HEK293 (cell line): Measurements from ENCODE around the gene ROBO1.

Experiments
- CTCF ChIA-PET: fragments of 350-600 bp; formaldehyde crosslinking; extraction: SDS; loops from one replicate; lab custom pipeline; 2021; ENCODE audit warnings: antibody characterized with exemption; lab: Yijun Ruan, JAX
- POLR2A ChIA-PET: fragments of 300-600 bp; formaldehyde crosslinking; extraction: SDS; loops from one replicate; lab custom pipeline; 2020; ENCODE audit warnings: antibody characterized with exemption, inconsistent platforms; lab: Yijun Ruan, JAX
- H3K27ac ChIP-seq: fragments of 200-500 bp; sonication (Bioruptor generic); 2 replicates; pipeline ENCODE4 v1.5.1; 2014; ENCODE audit warnings: low read depth, low read length, control low read depth, inconsistent platforms; ENCODE audit errors: extremely low read depth
- H3K36me3 ChIP-seq, 2 experiments: fragments of 200-500 bp in 1 of 2; sonication (Bioruptor generic) in 1 of 2; 1 replicate in 1 of 2; 2 replicates in 1 of 2; pipeline ENCODE4 v1.5.1; 2014 to 2017; ENCODE audit warnings: inconsistent platforms in 2 of 2, low read length in 2 of 2; ENCODE audit not compliant: control insufficient read depth in 2 of 2, insufficient read depth in 1 of 2
- H3K4me1 ChIP-seq: fragments of 200-500 bp; sonication (Bioruptor generic); 2 replicates; pipeline ENCODE4 v1.5.1; 2014; ENCODE audit warnings: mild to moderate bottlenecking, low read length, inconsistent platforms; ENCODE audit not compliant: control insufficient read depth, insufficient read depth
- H3K4me3 ChIP-seq: 2 replicates; pipeline ENCODE4 v1.5.1; 2011; ENCODE audit warnings: low read depth, mild to moderate bottlenecking, control low read depth, low read length, moderate library complexity
- H3K9me3 ChIP-seq: fragments of 200-500 bp; sonication (Bioruptor generic); 2 replicates; pipeline ENCODE4 v1.5.1; 2014; ENCODE audit warnings: low read depth, low read length, inconsistent platforms; ENCODE audit not compliant: control insufficient read depth, insufficient read depth
- FEZF1 ChIP-seq: fragments of 450-650 bp; formaldehyde crosslinking; IDR thresholded peaks from 2 replicates; pipeline ENCODE4 v1.5.1; 2016; ENCODE audit warnings: missing biosample characterization, missing genetic modification characterization
- REPIN1 ChIP-seq: fragments of 450-650 bp; formaldehyde crosslinking; IDR thresholded peaks from 2 replicates; pipeline ENCODE4 v1.5.1; 2017; ENCODE audit warnings: missing biosample characterization, missing genetic modification characterization, low read depth
- SCRT1 ChIP-seq: fragments of 450-650 bp; formaldehyde crosslinking; IDR thresholded peaks from 2 replicates; pipeline ENCODE4 v1.5.1; 2016; ENCODE audit warnings: missing biosample characterization, missing genetic modification characterization, borderline replicate concordance
- TCF7L2 ChIP-seq: IDR thresholded peaks from 2 replicates; pipeline ENCODE4 v1.6.1; 2011; ENCODE audit warnings: low read depth, mild to moderate bottlenecking, inconsistent platforms, low read length, moderate library complexity, borderline replicate concordance
- ZNF133 ChIP-seq: fragments of 450-650 bp; formaldehyde crosslinking; IDR thresholded peaks from 2 replicates; pipeline ENCODE4 v1.5.1; 2016; ENCODE audit warnings: missing biosample characterization, missing genetic modification characterization
- ZNF169 ChIP-seq: fragments of 450-650 bp; formaldehyde crosslinking; IDR thresholded peaks from 2 replicates; pipeline ENCODE4 v1.5.1; 2016; ENCODE audit warnings: missing biosample characterization, missing genetic modification characterization
- ZNF175 ChIP-seq: fragments of 450-650 bp; formaldehyde crosslinking; IDR thresholded peaks from 2 replicates; pipeline ENCODE4 v1.5.1; 2016; ENCODE audit warnings: missing biosample characterization, missing genetic modification characterization
- ZNF311 ChIP-seq: fragments of 450-650 bp; formaldehyde crosslinking; IDR thresholded peaks from 2 replicates; pipeline ENCODE4 v1.5.1; 2017; ENCODE audit warnings: missing biosample characterization, missing genetic modification characterization, borderline replicate concordance
- ZNF670 ChIP-seq: fragments of 450-650 bp; formaldehyde crosslinking; IDR thresholded peaks from 2 replicates; pipeline ENCODE4 v1.5.1; 2016; ENCODE audit warnings: missing biosample characterization, missing genetic modification characterization, low read depth
- ZSCAN23 ChIP-seq: fragments of 450-650 bp; formaldehyde crosslinking; IDR thresholded peaks from 2 replicates; pipeline ENCODE4 v1.5.1; 2016; ENCODE audit warnings: missing biosample characterization, missing genetic modification characterization
- TF ChIP-seq, protein P1 (sequence below): fragments of 450-650 bp; formaldehyde crosslinking; IDR thresholded peaks from 2 replicates; pipeline ENCODE4 v1.5.1; 2016; ENCODE audit warnings: missing biosample characterization, missing genetic modification characterization
- TF ChIP-seq, protein P2 (sequence below): fragments of 450-650 bp; formaldehyde crosslinking; IDR thresholded peaks from 2 replicates; pipeline ENCODE4 v1.5.1; 2017; ENCODE audit warnings: missing biosample characterization, missing genetic modification characterization
- TF ChIP-seq, protein P3 (sequence below): fragments of 450-650 bp; formaldehyde crosslinking; IDR thresholded peaks from 2 replicates; pipeline ENCODE4 v1.5.1; 2016; ENCODE audit warnings: missing biosample characterization, missing genetic modification characterization
- TF ChIP-seq, protein P4 (sequence below): fragments of 450-650 bp; formaldehyde crosslinking; conservative IDR thresholded peaks from 2 replicates; pipeline ENCODE4 v1.5.1; 2016; ENCODE audit warnings: low read depth, missing biosample characterization, missing genetic modification characterization
- TF ChIP-seq, protein P5 (sequence below): fragments of 450-650 bp; formaldehyde crosslinking; IDR thresholded peaks from 2 replicates; pipeline ENCODE4 v1.5.1; 2016; ENCODE audit warnings: missing biosample characterization, missing genetic modification characterization

ROBO1 gene

DNA sequence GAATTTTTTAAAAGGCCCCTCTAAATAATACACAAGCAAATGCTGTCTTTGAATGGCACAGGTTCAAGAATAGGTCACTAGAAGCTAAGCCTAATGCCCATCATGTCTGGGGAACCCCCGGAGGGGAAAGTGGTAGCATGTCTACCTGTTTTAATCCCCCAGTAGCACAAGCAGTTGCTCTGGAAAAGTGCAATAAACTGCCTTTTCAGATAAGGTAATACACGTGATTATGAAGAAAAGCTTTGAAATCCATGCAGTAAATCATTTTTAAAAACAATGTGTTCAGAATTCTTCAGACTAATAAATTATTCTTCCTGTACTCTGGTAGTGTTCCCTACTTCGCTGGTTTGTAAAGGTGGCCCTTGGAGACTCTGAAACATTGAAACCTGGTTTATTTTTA lies 922.2 kb downstream of the ROBO1 start (continued):
- TF ChIP-seq, protein P1, sequence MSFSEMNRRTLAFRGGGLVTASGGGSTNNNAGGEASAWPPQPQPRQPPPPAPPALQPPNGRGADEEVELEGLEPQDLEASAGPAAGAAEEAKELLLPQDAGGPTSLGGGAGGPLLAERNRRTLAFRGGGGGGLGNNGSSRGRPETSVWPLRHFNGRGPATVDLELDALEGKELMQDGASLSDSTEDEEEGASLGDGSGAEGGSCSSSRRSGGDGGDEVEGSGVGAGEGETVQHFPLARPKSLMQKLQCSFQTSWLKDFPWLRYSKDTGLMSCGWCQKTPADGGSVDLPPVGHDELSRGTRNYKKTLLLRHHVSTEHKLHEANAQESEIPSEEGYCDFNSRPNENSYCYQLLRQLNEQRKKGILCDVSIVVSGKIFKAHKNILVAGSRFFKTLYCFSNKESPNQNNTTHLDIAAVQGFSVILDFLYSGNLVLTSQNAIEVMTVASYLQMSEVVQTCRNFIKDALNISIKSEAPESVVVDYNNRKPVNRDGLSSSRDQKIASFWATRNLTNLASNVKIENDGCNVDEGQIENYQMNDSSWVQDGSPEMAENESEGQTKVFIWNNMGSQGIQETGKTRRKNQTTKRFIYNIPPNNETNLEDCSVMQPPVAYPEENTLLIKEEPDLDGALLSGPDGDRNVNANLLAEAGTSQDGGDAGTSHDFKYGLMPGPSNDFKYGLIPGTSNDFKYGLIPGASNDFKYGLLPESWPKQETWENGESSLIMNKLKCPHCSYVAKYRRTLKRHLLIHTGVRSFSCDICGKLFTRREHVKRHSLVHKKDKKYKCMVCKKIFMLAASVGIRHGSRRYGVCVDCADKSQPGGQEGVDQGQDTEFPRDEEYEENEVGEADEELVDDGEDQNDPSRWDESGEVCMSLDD (tag by site-specific recombination), result no peak
- TF ChIP-seq, protein P2, sequence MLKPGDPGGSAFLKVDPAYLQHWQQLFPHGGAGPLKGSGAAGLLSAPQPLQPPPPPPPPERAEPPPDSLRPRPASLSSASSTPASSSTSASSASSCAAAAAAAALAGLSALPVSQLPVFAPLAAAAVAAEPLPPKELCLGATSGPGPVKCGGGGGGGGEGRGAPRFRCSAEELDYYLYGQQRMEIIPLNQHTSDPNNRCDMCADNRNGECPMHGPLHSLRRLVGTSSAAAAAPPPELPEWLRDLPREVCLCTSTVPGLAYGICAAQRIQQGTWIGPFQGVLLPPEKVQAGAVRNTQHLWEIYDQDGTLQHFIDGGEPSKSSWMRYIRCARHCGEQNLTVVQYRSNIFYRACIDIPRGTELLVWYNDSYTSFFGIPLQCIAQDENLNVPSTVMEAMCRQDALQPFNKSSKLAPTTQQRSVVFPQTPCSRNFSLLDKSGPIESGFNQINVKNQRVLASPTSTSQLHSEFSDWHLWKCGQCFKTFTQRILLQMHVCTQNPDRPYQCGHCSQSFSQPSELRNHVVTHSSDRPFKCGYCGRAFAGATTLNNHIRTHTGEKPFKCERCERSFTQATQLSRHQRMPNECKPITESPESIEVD (tag by site-specific recombination), result peak; percentile 58; the same call in 1 of the 2 replicates
- TF ChIP-seq, protein P3, sequence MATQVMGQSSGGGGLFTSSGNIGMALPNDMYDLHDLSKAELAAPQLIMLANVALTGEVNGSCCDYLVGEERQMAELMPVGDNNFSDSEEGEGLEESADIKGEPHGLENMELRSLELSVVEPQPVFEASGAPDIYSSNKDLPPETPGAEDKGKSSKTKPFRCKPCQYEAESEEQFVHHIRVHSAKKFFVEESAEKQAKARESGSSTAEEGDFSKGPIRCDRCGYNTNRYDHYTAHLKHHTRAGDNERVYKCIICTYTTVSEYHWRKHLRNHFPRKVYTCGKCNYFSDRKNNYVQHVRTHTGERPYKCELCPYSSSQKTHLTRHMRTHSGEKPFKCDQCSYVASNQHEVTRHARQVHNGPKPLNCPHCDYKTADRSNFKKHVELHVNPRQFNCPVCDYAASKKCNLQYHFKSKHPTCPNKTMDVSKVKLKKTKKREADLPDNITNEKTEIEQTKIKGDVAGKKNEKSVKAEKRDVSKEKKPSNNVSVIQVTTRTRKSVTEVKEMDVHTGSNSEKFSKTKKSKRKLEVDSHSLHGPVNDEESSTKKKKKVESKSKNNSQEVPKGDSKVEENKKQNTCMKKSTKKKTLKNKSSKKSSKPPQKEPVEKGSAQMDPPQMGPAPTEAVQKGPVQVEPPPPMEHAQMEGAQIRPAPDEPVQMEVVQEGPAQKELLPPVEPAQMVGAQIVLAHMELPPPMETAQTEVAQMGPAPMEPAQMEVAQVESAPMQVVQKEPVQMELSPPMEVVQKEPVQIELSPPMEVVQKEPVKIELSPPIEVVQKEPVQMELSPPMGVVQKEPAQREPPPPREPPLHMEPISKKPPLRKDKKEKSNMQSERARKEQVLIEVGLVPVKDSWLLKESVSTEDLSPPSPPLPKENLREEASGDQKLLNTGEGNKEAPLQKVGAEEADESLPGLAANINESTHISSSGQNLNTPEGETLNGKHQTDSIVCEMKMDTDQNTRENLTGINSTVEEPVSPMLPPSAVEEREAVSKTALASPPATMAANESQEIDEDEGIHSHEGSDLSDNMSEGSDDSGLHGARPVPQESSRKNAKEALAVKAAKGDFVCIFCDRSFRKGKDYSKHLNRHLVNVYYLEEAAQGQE (tag by site-specific recombination), result no peak
- TF ChIP-seq REPIN1 (tag by site-specific recombination) (no peak), TCF7L2 (peak; percentile 50; the same call in 1 of the 2 replicates)
- TF ChIP-seq, all 188 proteins: peak for 4

DNA sequence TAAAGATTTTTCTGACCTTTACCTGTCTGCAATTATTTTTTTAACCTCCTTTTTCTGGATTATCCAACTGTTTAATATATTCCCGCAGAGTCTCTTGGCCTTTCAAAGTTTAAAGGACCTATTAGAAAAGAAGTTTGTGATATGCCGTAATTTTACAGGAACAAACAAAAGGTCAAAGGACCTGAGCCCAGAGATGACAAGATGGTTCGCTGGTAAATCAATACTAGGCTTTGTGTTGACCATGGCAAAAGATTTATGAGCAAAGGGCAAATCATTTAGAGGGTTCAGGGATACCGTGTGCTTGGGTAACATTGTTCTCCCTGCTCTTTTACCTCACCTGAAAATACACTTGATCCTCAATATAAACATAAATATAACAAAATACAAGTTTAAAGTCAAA lies 923.5 kb downstream of the ROBO1 start:
- Histone ChIP-seq H3K4me3 (no peak overlapping the region), H3K4me1 (peaks cover 8% of the 10 kb centered on the region; the same call in 1 of the 2 replicates), H3K27ac (no peak overlapping the region), H3K9me3 (no peaks in the 10 kb centered on the region), H3K36me3 (no peaks in the 10 kb centered on the region)
- CTCF ChIA-PET, result no interaction called here
- POLR2A ChIA-PET, result no interaction called here
- TF ChIP-seq SCRT1 (tag by site-specific recombination) (no peak), ZNF175 (no peak), FEZF1 (tag by site-specific recombination) (no peak), ZNF670 (no peak), ZNF133 (tag by site-specific recombination) (no peak), ZNF169 (tag by site-specific recombination) (no peak), ZNF311 (no peak), ZSCAN23 (no peak)
- TF ChIP-seq, protein P4, sequence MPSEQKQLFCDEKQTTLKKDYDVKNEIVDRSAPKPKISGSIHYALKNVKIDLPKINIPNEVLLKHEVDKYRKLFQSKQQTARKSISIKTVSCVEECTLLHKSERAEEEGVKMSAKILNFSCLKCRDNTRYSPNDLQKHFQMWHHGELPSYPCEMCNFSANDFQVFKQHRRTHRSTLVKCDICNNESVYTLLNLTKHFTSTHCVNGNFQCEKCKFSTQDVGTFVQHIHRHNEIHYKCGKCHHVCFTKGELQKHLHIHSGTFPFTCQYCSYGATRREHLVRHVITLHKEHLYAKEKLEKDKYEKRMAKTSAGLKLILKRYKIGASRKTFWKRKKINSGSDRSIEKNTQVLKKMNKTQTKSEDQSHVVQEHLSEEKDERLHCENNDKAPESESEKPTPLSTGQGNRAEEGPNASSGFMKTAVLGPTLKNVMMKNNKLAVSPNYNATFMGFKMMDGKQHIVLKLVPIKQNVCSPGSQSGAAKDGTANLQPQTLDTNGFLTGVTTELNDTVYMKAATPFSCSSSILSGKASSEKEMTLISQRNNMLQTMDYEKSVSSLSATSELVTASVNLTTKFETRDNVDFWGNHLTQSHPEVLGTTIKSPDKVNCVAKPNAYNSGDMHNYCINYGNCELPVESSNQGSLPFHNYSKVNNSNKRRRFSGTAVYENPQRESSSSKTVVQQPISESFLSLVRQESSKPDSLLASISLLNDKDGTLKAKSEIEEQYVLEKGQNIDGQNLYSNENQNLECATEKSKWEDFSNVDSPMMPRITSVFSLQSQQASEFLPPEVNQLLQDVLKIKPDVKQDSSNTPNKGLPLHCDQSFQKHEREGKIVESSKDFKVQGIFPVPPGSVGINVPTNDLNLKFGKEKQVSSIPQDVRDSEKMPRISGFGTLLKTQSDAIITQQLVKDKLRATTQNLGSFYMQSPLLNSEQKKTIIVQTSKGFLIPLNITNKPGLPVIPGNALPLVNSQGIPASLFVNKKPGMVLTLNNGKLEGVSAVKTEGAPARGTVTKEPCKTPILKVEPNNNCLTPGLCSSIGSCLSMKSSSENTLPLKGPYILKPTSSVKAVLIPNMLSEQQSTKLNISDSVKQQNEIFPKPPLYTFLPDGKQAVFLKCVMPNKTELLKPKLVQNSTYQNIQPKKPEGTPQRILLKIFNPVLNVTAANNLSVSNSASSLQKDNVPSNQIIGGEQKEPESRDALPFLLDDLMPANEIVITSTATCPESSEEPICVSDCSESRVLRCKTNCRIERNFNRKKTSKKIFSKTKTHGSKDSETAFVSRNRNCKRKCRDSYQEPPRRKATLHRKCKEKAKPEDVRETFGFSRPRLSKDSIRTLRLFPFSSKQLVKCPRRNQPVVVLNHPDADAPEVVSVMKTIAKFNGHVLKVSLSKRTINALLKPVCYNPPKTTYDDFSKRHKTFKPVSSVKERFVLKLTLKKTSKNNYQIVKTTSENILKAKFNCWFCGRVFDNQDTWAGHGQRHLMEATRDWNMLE (tag by site-specific recombination), result no peak
- TF ChIP-seq, protein P5, sequence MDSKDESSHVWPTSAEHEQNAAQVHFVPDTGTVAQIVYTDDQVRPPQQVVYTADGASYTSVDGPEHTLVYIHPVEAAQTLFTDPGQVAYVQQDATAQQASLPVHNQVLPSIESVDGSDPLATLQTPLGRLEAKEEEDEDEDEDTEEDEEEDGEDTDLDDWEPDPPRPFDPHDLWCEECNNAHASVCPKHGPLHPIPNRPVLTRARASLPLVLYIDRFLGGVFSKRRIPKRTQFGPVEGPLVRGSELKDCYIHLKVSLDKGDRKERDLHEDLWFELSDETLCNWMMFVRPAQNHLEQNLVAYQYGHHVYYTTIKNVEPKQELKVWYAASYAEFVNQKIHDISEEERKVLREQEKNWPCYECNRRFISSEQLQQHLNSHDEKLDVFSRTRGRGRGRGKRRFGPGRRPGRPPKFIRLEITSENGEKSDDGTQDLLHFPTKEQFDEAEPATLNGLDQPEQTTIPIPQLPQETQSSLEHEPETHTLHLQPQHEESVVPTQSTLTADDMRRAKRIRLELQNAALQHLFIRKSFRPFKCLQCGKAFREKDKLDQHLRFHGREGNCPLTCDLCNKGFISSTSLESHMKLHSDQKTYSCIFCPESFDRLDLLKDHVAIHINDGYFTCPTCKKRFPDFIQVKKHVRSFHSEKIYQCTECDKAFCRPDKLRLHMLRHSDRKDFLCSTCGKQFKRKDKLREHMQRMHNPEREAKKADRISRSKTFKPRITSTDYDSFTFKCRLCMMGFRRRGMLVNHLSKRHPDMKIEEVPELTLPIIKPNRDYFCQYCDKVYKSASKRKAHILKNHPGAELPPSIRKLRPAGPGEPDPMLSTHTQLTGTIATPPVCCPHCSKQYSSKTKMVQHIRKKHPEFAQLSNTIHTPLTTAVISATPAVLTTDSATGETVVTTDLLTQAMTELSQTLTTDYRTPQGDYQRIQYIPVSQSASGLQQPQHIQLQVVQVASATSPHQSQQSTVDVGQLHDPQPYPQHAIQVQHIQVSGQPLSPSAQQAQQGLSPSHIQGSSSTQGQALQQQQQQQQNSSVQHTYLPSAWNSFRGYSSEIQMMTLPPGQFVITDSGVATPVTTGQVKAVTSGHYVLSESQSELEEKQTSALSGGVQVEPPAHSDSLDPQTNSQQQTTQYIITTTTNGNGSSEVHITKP (tag by site-specific recombination), result no peak
- TF ChIP-seq, protein P2 (tag by site-specific recombination), result no peak
